Measurements from ENCODE around the gene ATG7. TPM values are rescaled to one million over a fixed set of nuclear protein-coding genes. Genes with fewer than 3 reads are reported as not detected.

ATG7 gene
- total RNA-seq, 3 donors from 2014 or later (not counting 1 experiment from before 2014, with no cell fraction given): 55.3 to 72.9 (median 68.6) TPM

- Mint-ChIP-seq H3K27ac (no peak overlapping the region), H3K36me3 (no peaks in the 10 kb centered on the region), H3K4me3 (no peak overlapping the region), H3K27me3 (ENCODE audit: low read depth in 2 of 2) (no peaks in the 10 kb centered on the region), H3K4me1 (peaks cover 0 to 8% of the 10 kb centered on the region in 2 donors), H3K9me3 (no peaks in the 10 kb centered on the region)
- WGBS (ENCODE audit: insufficient coverage): 100% methylated on average over 3 of the region's 3 CpGs
- Histone ChIP-seq H3K4me1 (ENCODE audit: control insufficient read depth, insufficient read depth, low read length) (no peaks in the 10 kb centered on the region), H3K9me3 (ENCODE audit: control insufficient read depth, insufficient read depth, low read length) (no peaks in the 10 kb centered on the region), H3K27me3 (ENCODE audit: control insufficient read depth, insufficient read depth, low read length) (no peaks in the 10 kb centered on the region), H3K36me3 (ENCODE audit: control insufficient read depth, insufficient read depth, low read length) (no peaks in the 10 kb centered on the region), H3K4me3 (ENCODE audit: low read length) (no peak overlapping the region), H3K27ac (ENCODE audit: low read length) (no peak overlapping the region)
- DNase-seq: no peak
- intact Hi-C loops (cut with micrococcal nuclease): no loop called here
- no peak for ATAC-seq
- TF ChIP-seq, protein P1, sequence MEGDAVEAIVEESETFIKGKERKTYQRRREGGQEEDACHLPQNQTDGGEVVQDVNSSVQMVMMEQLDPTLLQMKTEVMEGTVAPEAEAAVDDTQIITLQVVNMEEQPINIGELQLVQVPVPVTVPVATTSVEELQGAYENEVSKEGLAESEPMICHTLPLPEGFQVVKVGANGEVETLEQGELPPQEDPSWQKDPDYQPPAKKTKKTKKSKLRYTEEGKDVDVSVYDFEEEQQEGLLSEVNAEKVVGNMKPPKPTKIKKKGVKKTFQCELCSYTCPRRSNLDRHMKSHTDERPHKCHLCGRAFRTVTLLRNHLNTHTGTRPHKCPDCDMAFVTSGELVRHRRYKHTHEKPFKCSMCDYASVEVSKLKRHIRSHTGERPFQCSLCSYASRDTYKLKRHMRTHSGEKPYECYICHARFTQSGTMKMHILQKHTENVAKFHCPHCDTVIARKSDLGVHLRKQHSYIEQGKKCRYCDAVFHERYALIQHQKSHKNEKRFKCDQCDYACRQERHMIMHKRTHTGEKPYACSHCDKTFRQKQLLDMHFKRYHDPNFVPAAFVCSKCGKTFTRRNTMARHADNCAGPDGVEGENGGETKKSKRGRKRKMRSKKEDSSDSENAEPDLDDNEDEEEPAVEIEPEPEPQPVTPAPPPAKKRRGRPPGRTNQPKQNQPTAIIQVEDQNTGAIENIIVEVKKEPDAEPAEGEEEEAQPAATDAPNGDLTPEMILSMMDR (IDR thresholded peaks at IDR 0.05): no peak
These were observed 205.3 kb downstream of the ATG7 start for GRCh38 chr3:11477407-11477911.

GRCh38 chr3:11478167-11478566 lies 206.0 kb downstream of the ATG7 start:
- H3K36me3 ChIP-seq (ENCODE audit: control insufficient read depth, insufficient read depth, low read length): no peaks in the 10 kb centered on the region
- no peaks in the 10 kb centered on the region for H3K9me3 ChIP-seq (ENCODE audit: control insufficient read depth, insufficient read depth, low read length)
- WGBS (ENCODE audit: insufficient coverage): 83% methylated on average over 1 of the region's 2 CpGs
- H3K27me3 Mint-ChIP-seq (ENCODE audit: low read depth in 2 of 2): no peaks in the 10 kb centered on the region
- no peaks in the 10 kb centered on the region for H3K4me1 ChIP-seq (ENCODE audit: control insufficient read depth, insufficient read depth, low read length)
- ATAC-seq (no peak), DNase-seq (no peak)
- H3K4me3 Mint-ChIP-seq: no peak overlapping the region
- H3K9me3 Mint-ChIP-seq: no peaks in the 10 kb centered on the region
- no peak overlapping the region for H3K27ac Mint-ChIP-seq
- no peaks in the 10 kb centered on the region for H3K36me3 Mint-ChIP-seq
- intact Hi-C loops (cut with micrococcal nuclease): no loop called here
- TF ChIP-seq, protein P1 (IDR thresholded peaks at IDR 0.05): no peak
- no peak overlapping the region for H3K4me3 ChIP-seq (ENCODE audit: low read length)
- H3K27ac ChIP-seq (ENCODE audit: low read length): no peak overlapping the region
- H3K27me3 ChIP-seq (ENCODE audit: control insufficient read depth, insufficient read depth, low read length): no peaks in the 10 kb centered on the region
- H3K4me1 Mint-ChIP-seq: peaks cover 0 to 8% of the 10 kb centered on the region in 2 donors

DNA sequence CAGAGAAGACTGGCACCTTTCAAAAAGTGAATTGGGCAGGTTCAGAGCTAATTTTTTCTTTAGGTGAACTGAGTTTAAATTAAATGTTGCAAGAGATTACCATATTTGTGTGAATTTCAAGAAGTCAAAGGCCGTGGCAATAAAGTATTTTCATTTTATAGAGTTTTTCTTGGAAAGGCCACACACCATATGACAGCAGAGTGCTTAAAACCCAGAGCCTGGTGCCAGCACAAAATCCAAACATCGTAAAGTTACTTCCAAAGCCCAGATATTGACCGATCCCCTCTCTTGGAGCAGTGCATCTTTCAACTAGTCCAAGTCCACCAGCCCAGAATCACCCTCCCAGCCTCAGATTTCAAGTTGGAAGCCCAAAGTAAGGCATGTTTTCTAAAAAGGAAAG lies 207.0 kb downstream of the ATG7 start:
- Histone ChIP-seq H3K4me3 (ENCODE audit: low read length) (no peak overlapping the region), H3K27me3 (ENCODE audit: control insufficient read depth, insufficient read depth, low read length) (no peaks in the 10 kb centered on the region), H3K9me3 (ENCODE audit: control insufficient read depth, insufficient read depth, low read length) (no peaks in the 10 kb centered on the region), H3K36me3 (ENCODE audit: control insufficient read depth, insufficient read depth, low read length) (no peaks in the 10 kb centered on the region), H3K4me1 (ENCODE audit: control insufficient read depth, insufficient read depth, low read length) (no peaks in the 10 kb centered on the region), H3K27ac (ENCODE audit: low read length) (no peak overlapping the region)
- 97% methylated on average over 3 of the region's 3 CpGs for WGBS (ENCODE audit: insufficient coverage)
- ATAC-seq: no peak
- Mint-ChIP-seq H3K27ac (no peak overlapping the region), H3K4me1 (peaks cover 0 to 8% of the 10 kb centered on the region in 2 donors), H3K27me3 (ENCODE audit: low read depth in 2 of 2) (no peaks in the 10 kb centered on the region), H3K9me3 (no peaks in the 10 kb centered on the region), H3K36me3 (no peaks in the 10 kb centered on the region), H3K4me3 (no peak overlapping the region)
- TF ChIP-seq, protein P1 (IDR thresholded peaks at IDR 0.05): no peak
- no peak for DNase-seq
- intact Hi-C loops (cut with micrococcal nuclease): no loop called here

DNA sequence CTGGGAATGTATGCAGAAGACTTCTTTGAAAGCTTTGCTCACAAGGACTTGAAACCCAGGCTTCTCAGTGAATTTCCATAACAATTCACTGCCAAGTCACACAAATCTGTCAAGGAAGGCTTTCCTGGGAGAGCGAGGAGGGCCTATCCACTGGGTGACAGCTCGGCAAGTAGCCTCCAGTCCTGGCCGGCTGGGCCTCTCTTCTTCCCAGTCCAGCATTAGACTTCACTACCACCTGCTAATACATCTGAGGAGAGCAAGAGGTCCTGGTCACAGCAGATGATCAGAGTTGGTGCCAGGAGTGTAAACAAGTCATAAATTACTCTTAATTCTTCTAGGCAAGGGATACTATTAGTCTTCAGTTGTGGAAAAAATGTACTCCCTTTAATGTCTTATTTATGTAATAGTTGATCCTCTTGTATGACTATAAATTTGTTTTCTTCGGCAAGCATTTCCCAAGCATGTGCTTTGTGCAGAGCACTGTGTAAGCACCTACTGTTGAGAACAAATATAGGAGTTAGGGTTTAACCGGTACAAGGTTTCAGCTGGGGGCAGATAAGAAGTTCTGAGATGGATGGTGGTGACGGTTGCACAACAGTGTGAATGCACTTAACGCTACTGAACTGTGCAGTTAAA lies 208.6 kb downstream of the ATG7 start:
- Mint-ChIP-seq H3K27ac (no peak overlapping the region), H3K4me3 (no peak overlapping the region), H3K4me1 (no peaks in the 10 kb centered on the region), H3K27me3 (ENCODE audit: low read depth in 2 of 2) (no peaks in the 10 kb centered on the region), H3K36me3 (no peaks in the 10 kb centered on the region), H3K9me3 (no peaks in the 10 kb centered on the region)
- 97% methylated on average over 7 of the region's 7 CpGs for WGBS (ENCODE audit: insufficient coverage)
- H3K4me1 ChIP-seq (ENCODE audit: control insufficient read depth, insufficient read depth, low read length): no peaks in the 10 kb centered on the region
- no peaks in the 10 kb centered on the region for H3K36me3 ChIP-seq (ENCODE audit: control insufficient read depth, insufficient read depth, low read length)
- H3K27ac ChIP-seq (ENCODE audit: low read length): no peak overlapping the region
- no peaks in the 10 kb centered on the region for H3K27me3 ChIP-seq (ENCODE audit: control insufficient read depth, insufficient read depth, low read length)
- no peak for ATAC-seq
- DNase-seq: no peak
- TF ChIP-seq, protein P1 (IDR thresholded peaks at IDR 0.05): no peak
- no peaks in the 10 kb centered on the region for H3K9me3 ChIP-seq (ENCODE audit: control insufficient read depth, insufficient read depth, low read length)
- no peak overlapping the region for H3K4me3 ChIP-seq (ENCODE audit: low read length)
- intact Hi-C loops (cut with micrococcal nuclease): no loop called here

Measured in natural killer cell (primary cell).